Right lobe of liver (tissue), 6 donors: ENCODE data around the gene GOLGA6L24. TPM values are rescaled to one million over a fixed set of nuclear protein-coding genes. Genes with fewer than 3 reads are reported as not detected.
"Not testable (repeated sequence)": the region's sequence is repeated elsewhere in the genome, so short reads cannot be mapped to it uniquely, and the experiment has no call there.

Experiments
- ATAC-seq, 4 donors: fragments of 200-7000 bp; cut with Tn5 transposase; one replicate each; pipeline ENCODE4 v1.9.1; 2020; ENCODE audit warnings: mild to moderate bottlenecking in 4 of 4, moderate library complexity in 4 of 4
- DNase-seq, 3 donors: peaks; one replicate each; pipeline ENCODE4 v3.0.0-alpha.2; 2020
- H3K27ac ChIP-seq, 3 donors: fragments of 200-600 bp; one replicate each; pipeline ENCODE4 v1.8.0; 2022
- H3K27me3 ChIP-seq, 2 donors: fragments of 200-600 bp; one replicate each; pipeline ENCODE4 v1.8.0; 2022
- H3K36me3 ChIP-seq, 4 donors: fragments of 200-600 bp; sonication (generic) in 1 of 4; one replicate each; pipeline versions ENCODE4 v1.5.1 to v1.8.0; 2017 to 2022; ENCODE audit warnings: control low read depth in 1 of 4
- H3K4me1 ChIP-seq, 4 donors: fragments of 200-600 bp; sonication (generic) in 1 of 4; one replicate each; pipeline versions ENCODE4 v1.5.1 to v1.8.0; 2017 to 2022; ENCODE audit warnings: control low read depth in 1 of 4
- H3K4me3 ChIP-seq, 3 donors: fragments of 200-600 bp; one replicate each; pipeline ENCODE4 v1.8.0; 2022
- H3K9me3 ChIP-seq, 4 donors: fragments of 200-600 bp; sonication (generic) in 1 of 4; one replicate each; pipeline versions ENCODE4 v1.5.1 to v1.8.0; 2017 to 2022; ENCODE audit warnings: control low read depth in 1 of 4
- whole genome bisulfite sequencing: methylation state at CpG from one replicate; pipeline ENCODE4 v1.1.6; 2018; ENCODE audit warnings: low coverage, low lambda C conversion rate; ENCODE audit not compliant: insufficient coverage; ENCODE audit errors: missing lambda C conversion rate; 5-methylcytosine and 5-hydroxymethylcytosine counted together
- intact Hi-C, 2 donors: fragments of 100-400 bp; cut with DNase I; formaldehyde crosslinking; loops; one replicate each; pipeline versions ENCODE4 v1.11.2 to v1.14.1; 2022
- long read RNA-seq: library from polyadenylated mRNA; unstranded; transcript quantifications from one replicate; pipeline ENCODE4 v2.0.0, GENCODE V29; 2019
- total RNA-seq, 6 experiments: library from RNA; depleted of rRNA in 2 of 6; stranded (reverse); fragments of >200 nt in 2 of 6; fragmentation: NEBNext Ultra II Directional in 3 of 6; extraction: Animal tissue kit (Norgen Biotek cat#: 25700) in 3 of 6; gene quantifications; one replicate each; pipeline versions ENCODE4 v1.1.0 to v1.2.4, GENCODE V29; 2016 to 2023
- donor health status: DM: no; HTN: yes; CAD: no.
- donor health status: DM: no; HTN: no; CAD: no.
- donor health status: DM: no; HTN: no; CAD: no.
- donor health status: DM: no; HTN: yes; CAD: no.
- donor health status: DM: no; HTN: yes; CAD: no.

The GOLGA6L24 gene, protein sequence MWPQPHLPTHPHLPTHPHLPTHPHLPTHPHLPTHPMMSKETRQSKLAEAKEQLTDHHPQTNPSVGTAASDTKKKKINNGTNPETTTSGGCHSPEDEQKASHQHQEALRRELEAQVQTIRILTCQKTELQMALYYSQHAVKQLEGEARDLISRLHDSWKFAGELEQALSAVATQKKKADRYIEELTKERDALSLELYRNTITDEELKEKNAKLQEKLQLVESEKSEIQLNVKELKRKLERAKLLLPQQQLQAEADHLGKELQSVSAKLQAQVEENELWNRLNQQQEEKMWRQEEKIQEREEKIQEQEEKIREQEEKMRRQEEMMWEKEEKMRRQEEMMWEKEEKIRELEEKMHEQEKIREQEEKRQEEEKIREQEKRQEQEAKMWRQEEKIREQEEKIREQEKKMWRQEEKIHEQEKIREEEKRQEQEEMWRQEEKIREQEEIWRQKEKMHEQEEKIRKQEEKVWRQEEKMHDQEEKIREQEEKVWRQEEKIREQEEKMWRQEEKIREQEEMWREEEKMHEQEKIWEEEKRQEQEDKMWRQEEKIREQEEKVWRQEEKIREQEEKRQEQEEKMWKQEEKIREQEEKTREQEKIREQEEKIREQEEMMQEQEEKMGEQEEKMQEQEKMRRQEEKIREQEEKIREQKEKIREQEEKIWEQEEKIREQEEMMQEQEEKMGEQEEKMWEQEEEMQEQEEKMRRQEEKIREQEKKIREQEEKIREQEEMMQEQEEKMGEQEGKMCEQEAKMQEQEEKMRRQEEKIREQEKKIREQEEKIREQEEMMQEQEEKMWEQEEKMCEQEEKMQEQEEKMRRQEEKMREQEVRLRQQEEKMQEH
- not detected for total RNA-seq
- long read RNA-seq, result 0 reads

DNA sequence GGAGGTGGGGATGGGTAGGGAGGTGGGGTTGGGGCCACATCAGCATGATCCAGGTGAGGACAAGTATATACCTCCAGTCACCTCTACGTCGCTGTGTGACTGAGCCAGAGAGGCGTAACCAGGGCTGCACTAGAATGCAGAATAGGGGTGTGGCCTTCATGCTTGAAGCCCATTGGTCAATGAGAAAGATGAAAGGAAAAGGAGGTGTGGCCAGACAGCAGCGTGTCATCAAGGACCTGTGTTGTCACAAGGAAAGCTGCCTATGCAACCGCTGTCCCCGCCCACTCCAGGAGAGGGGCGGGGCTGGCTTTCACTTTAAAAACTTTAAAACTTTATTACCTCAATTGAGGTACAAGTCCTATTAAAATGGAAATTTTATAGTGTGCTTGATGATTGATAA, at the start of gene GOLGA6L24:
TSS of gene GOLGA6L24 (minus strand) at position 101 of the 400 bp plus-strand sequence. CDS start at position 40, 61 bp downstream.
- WGBS, result no CpG with 5 or more reads among the region's 7 CpGs
- H3K27me3 ChIP-seq, H3K9me3 ChIP-seq, DNase-seq, H3K27ac ChIP-seq, H3K4me3 ChIP-seq, ATAC-seq, H3K36me3 ChIP-seq, intact Hi-C loops, H3K4me1 ChIP-seq: not testable (repeated sequence)

DNA sequence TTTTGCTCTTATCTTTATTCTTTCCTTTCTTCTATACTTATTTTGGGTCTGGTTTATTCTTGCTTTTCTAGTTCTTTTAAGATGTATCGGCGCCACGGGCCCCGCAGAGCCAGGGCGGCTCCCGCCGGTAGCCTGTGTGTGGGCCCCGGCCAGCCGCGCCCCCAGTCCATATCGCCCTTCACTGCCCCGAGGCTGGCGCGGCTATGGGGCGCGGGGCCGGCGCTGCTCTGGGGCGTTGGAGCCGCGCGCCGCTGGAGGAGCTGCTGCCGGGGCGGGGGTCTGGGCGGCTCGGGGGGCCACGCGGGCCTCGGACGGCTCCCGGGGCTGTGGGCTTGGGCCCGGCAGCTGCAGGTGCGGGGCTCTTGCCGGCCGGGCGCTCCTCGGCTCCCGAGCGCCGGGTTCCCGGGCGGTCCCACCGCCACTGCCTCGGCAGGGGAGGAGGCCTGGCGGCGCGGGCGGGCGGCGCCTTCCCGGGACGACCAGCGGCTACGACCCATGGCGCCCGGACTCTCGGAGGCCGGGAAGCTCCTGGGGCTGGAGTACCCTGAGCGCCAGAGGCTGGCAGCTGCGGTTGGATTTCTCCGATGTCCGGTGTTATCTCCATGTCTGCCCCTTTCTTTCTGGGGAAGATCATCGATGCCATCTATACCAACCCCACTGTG, 45.0 kb upstream of the GOLGA6L24 start:
- DNase-seq, intact Hi-C loops, H3K36me3 ChIP-seq, H3K4me1 ChIP-seq, H3K27ac ChIP-seq, H3K27me3 ChIP-seq, H3K4me3 ChIP-seq, H3K9me3 ChIP-seq: not testable (repeated sequence)
- peak in 1 of 4 donors; percentile 49 for ATAC-seq
- 0% methylated on average over 9 of the region's 64 CpGs for WGBS

DNA sequence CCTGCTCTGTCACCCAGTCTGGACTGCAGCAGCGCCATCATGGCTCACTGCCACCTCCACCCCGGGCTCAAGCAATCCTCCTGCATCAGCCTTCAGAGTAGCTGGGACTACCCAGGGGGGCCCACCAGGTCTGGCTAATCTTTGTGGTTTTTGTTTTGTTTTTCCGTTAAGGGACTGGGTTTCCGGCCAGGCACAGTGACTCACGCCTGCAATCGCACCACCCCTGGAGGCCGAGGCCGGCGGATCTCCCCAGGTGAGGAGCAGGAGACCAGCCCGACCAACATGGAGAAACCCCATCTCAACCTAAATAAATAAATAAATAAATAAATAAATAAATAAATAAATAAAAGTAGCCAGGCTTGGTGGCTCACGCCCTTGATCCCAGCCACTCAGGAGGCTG, 38.1 kb upstream of the GOLGA6L24 start:
- H3K27me3 ChIP-seq, H3K27ac ChIP-seq, DNase-seq, ATAC-seq, H3K4me3 ChIP-seq, H3K4me1 ChIP-seq, intact Hi-C loops, H3K36me3 ChIP-seq, H3K9me3 ChIP-seq: not testable (repeated sequence)
- WGBS, result 68% methylated on average over 4 of the region's 11 CpGs

DNA sequence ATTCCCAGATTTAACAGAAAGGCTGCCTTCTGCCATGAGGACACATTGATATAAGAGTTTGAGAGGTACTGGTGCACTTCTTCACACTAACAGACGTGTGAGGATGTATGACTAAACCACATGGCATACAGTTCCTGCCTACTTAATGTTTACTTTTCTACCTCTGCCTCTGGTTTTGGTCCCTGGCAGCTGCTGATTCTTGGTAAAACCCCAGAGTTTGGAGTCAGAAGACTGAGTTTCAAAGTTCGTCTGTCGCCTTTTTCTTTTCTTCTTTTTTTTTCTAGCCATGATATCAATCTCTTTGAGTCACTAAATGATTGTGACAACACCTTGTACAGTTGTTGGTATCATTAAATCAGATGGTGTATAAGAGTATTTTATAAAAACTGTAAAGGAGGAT, 22.2 kb upstream of the GOLGA6L24 start:
- WGBS, result 39% methylated on average over 2 of the region's 3 CpGs
- not testable (repeated sequence) for DNase-seq, ATAC-seq

DNA sequence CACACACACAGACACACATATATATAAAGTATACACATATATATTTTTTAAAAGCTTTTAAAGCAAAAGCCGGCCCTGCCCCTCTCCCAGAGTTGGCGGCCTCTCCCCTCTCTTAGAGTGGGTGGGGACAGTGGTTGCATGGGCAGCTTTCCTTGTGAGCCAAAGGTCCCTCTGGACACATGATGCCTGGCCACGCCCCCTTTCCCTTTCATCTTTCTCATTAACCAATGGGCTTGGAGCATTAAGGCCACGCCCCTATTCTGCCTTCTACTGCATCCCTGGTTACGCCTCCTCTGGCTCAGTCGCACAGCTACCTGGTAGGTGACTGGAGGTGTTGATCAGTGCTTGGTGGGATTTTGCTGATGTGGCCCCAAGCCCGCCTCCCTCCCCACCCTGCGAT, 20.5 kb upstream of the GOLGA6L24 start, which contains the start of gene GOLGA8F:
TSS of gene GOLGA8F (plus strand) at position 301 of the 400 bp plus-strand sequence. CDS start at position 399, 98 bp downstream.
- intact Hi-C loops, H3K27me3 ChIP-seq, H3K9me3 ChIP-seq, H3K4me1 ChIP-seq, H3K4me3 ChIP-seq, DNase-seq, H3K27ac ChIP-seq, H3K36me3 ChIP-seq, ATAC-seq: not testable (repeated sequence)
- no CpG with 5 or more reads among the region's 8 CpGs for WGBS

More for the DNA sequence above, 22.2 kb upstream of the GOLGA6L24 start:
- intact Hi-C loops, H3K4me1 ChIP-seq, H3K36me3 ChIP-seq, H3K27me3 ChIP-seq, H3K9me3 ChIP-seq, H3K4me3 ChIP-seq, H3K27ac ChIP-seq: not testable (repeated sequence)

DNA sequence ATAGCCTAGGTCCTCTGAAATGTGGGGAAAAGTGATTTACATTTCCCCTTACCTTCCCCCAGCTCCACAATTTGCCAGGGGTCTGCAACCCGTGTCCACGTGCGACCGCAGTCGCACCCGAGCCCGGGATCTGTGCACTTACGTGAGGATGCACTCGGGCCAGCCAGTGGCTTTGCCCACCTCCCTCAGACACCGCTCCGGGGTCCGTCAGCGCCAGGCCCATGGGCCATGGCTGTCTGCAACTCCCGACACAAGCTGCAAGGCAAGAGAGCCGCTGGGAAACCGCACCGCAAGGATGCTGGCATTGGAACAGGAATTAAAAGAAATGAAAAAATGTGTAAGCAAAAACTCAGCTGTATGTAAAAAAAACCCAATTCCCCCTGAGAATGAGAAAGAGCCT, 7.6 kb upstream of the GOLGA6L24 start:
- no CpG with 5 or more reads among the region's 17 CpGs for WGBS
- H3K27me3 ChIP-seq, H3K27ac ChIP-seq, intact Hi-C loops, H3K4me3 ChIP-seq, H3K9me3 ChIP-seq, H3K36me3 ChIP-seq, ATAC-seq, H3K4me1 ChIP-seq: not testable (repeated sequence)
- DNase-seq, result peak in 2 of 3 donors; percentile 0 to 21

DNA sequence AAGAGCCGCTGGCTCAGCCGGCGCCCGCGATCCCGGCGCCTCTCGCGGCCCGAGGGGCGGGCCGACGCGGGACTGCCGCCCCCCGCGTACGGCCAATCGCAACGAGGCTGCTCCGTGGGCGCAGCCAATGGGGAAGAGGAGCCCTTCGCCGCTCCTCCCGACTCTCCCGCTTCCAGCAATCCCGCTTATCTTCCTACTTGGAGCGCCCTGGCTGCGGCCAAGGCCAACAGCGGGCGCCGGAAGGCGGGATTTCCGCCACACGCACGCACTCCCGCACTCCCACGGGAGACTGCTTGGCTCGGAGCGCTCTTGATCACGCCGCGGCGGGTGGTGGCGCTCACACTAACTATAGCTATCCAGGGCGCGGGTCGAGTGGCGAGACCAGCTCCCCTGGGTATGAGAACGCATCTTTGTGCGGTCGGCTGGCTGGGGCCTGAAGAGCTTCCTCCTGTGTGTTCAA, 35.7 kb downstream of the GOLGA6L24 start, which contains the start of gene HERC2:
TSS of gene HERC2 (minus strand) at position 51 of the 460 bp plus-strand sequence. CDS start 746 bp downstream, outside the sequence.
- DNase-seq, H3K27ac ChIP-seq, H3K9me3 ChIP-seq, ATAC-seq, H3K27me3 ChIP-seq, intact Hi-C loops, H3K4me1 ChIP-seq, H3K36me3 ChIP-seq: not testable (repeated sequence)
- H3K4me3 ChIP-seq, result peak within 1 kb of the TSS in 2 of 3 donors; percentile 29 to 40
- no CpG with 5 or more reads among the region's 52 CpGs for WGBS

DNA sequence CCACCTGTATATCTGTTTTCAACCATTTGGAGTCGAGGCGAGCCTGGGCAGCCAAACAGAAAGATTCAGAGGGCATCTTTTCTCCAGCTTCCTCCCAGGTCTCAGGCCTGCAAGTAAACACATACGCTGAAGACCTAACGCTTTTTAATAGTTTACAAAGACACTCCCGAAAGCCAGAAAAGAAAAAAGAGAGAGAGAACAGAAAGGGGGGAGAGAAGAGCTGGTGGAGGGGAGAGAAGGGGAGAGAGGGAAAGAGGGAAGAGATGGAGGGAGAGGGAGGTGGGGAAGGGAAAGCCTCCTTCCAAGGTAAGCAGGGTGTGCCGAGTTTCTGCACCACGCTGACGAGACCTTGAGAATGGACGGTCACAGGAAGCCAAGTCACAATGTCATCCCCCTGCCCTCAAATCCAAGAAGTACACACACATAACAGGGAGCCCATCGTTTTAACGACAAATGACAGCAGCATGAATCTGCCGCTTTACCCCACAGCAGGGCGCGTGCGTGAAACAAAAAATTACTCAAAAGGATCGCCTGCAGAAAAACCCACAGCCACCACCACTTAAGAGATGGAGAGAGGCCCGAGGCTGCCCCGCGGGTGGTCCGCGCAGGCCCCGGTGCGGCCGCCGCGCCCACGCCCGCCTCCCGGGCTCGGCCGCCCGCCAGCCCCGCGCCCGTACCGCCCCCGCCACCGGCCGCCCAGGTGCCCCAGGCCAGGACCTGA, 36.4 kb downstream of the GOLGA6L24 start:
- H3K9me3 ChIP-seq, ATAC-seq, H3K36me3 ChIP-seq, intact Hi-C loops, H3K27me3 ChIP-seq, DNase-seq, H3K4me1 ChIP-seq, H3K27ac ChIP-seq: not testable (repeated sequence)
- peak overlapping the region in 2 of 3 donors; percentile 29 to 40 for H3K4me3 ChIP-seq
- WGBS, result 0% methylated on average over 3 of the region's 39 CpGs

DNA sequence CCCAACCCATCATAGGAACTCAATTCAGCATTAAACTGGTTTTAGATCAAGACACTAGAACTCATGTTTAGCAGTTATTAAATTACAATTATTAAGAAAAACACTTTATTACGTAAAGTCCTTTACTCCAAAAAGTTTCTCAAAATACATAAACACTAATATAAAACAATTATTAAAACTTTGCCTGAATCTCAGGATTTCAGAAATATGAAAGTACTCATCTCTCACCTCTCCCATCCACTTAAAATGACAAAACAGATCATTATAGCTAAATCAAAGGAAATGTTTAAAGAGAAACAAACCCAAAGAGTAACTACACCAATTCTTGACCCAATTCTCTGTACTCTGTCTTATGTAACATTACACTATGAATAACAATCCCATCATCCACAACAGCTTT, 38.2 kb downstream of the GOLGA6L24 start:
- H3K9me3 ChIP-seq, DNase-seq, intact Hi-C loops, H3K27ac ChIP-seq, H3K36me3 ChIP-seq, H3K4me3 ChIP-seq, ATAC-seq, H3K27me3 ChIP-seq, H3K4me1 ChIP-seq: not testable (repeated sequence)
- WGBS, result 100% methylated on average over 1 of the region's 1 CpG

DNA sequence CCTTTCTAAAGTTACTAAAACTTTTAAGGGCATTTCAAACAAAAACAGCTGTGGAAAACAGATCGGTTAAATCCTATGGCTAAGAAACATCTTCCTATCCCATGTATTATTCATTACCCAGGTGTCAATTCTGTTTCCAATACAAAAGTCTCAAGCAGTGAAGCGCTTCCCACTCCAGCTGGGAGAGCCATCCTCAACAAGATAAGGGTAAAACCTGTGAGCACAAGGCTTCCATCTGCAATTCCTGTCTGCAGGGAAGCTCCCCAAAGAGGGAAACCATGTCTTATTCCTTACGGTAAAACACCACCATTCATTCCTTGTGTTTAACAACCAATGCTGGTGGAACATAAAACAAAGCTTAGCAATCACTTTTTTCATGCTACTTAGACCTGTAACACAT, 39.1 kb downstream of the GOLGA6L24 start:
- DNase-seq, H3K9me3 ChIP-seq, ATAC-seq, H3K36me3 ChIP-seq, intact Hi-C loops, H3K27me3 ChIP-seq, H3K4me1 ChIP-seq, H3K4me3 ChIP-seq, H3K27ac ChIP-seq: not testable (repeated sequence)
- no CpG with 5 or more reads among the region's 3 CpGs for WGBS
